Large intestine (tissue), 3 donors: ENCODE results near the gene PDE8A. TPM values are rescaled to one million over a fixed set of nuclear protein-coding genes. Genes with fewer than 3 reads are reported as not detected.
A peak's percentile ranks its signal among the peaks of the same experiment; 100 is the strongest.

Experiments
- DNase-seq, 2 donors: peaks; one replicate each; pipeline versions ENCODE4 v3.0.0 to v3.0.0-alpha.2; 2013
- H3K27ac ChIP-seq: one replicate; pipeline ENCODE4 v1.5.1; 2013; ENCODE audit warnings: low read length
- H3K27me3 ChIP-seq: 2 replicates; pipeline ENCODE4 v1.6.1; 2013; ENCODE audit warnings: low read length; ENCODE audit not compliant: control insufficient read depth, insufficient read depth
- H3K36me3 ChIP-seq: 2 replicates; pipeline ENCODE4 v1.6.1; 2013; ENCODE audit warnings: low read length; ENCODE audit not compliant: control insufficient read depth, insufficient read depth
- H3K4me1 ChIP-seq: one replicate; pipeline ENCODE4 v1.6.1; 2013; ENCODE audit warnings: low read length; ENCODE audit not compliant: control insufficient read depth, insufficient read depth
- H3K4me3 ChIP-seq: one replicate; pipeline ENCODE4 v1.5.1; 2013; ENCODE audit warnings: low read length
- H3K9me3 ChIP-seq: one replicate; pipeline ENCODE4 v1.6.1; 2013; ENCODE audit warnings: mild to moderate bottlenecking, low read depth, low read length, moderate library complexity; ENCODE audit not compliant: control insufficient read depth
- WGBS: methylation state at CpG from one replicate; pipeline ENCODE4 v1.1.5; 2013; ENCODE audit warnings: low lambda C conversion rate; ENCODE audit not compliant: insufficient coverage; 5-methylcytosine and 5-hydroxymethylcytosine counted together
- polyA plus RNA-seq: library from polyadenylated mRNA; unstranded; fragments of 120-200 nt; gene quantifications from one replicate; pipeline ENCODE4 v1.2.1, GENCODE V29; 2013

The PDE8A gene
- polyA plus RNA-seq, 1 donor, result 58.2 TPM

DNA sequence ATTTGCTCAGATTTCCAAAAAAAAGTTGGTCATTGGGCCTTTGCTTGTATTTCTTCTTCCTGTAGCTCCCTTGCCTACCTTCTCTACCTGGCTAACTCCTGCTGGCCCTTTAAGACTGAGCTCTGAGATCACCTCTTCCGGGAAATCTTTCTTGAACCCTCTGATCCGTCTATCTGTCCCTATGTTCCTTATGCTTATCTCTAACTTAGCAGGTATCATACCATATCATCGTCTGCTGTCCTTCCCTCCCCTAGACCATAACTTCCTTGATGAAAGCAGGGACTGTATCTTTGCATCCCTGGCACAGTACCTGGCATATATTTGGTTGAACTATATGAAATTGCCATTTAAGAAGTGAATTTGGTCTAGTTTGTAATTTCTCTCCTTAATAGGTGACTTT, 42.3 kb downstream of the PDE8A start:
- H3K27ac ChIP-seq, result peak overlapping the region; percentile 21
- no peaks in the 10 kb centered on the region for H3K27me3 ChIP-seq
- 0% methylated on average over 1 of the region's 3 CpGs for WGBS
- peaks cover 33% of the 10 kb centered on the region for H3K4me1 ChIP-seq
- H3K9me3 ChIP-seq, result no peaks in the 10 kb centered on the region
- H3K4me3 ChIP-seq, result no peak overlapping the region
- no peak for DNase-seq
- no peaks in the 10 kb centered on the region for H3K36me3 ChIP-seq

DNA sequence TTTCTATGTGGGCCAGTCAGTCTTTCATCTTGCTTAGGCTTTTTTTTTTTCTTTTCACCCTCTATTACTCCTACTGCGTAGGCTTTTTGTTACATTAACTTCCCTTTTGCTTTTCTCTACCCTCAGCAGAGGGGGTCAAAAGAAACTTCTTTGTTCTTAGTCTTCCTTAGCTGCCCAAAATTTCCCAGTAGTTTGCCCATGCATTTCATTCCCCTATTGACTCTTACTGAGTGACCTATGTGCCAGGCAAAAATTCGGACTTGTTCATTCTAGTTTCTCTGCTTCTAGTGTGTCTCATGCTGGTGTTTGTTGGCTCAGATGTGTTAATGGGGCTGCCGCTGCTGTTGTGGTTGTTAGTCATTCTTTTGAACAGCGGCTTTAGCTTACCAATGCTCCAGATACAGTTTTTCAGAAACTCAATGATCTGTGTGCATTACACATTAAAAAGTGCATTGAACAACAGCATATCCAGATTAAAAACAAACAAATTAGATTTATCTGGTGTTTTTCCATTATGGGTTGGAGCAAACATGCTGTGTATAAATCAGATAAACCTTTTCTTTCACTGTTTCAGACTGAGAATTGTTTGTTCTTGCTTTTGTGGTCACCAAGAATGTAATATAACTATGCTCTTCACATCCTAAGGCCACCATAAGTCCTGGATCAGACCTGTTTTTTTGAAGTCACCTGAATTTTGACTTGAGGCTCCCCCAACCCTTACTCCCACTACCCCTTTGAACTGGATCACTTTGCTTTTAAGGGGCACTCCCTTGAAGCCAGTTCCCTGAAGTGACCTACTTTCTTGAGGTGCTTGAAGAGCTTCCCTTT, 43.1 kb downstream of the PDE8A start:
- peak overlapping the region; percentile 21 for H3K27ac ChIP-seq
- WGBS, result no CpG with 5 or more reads among the region's 4 CpGs

DNA sequence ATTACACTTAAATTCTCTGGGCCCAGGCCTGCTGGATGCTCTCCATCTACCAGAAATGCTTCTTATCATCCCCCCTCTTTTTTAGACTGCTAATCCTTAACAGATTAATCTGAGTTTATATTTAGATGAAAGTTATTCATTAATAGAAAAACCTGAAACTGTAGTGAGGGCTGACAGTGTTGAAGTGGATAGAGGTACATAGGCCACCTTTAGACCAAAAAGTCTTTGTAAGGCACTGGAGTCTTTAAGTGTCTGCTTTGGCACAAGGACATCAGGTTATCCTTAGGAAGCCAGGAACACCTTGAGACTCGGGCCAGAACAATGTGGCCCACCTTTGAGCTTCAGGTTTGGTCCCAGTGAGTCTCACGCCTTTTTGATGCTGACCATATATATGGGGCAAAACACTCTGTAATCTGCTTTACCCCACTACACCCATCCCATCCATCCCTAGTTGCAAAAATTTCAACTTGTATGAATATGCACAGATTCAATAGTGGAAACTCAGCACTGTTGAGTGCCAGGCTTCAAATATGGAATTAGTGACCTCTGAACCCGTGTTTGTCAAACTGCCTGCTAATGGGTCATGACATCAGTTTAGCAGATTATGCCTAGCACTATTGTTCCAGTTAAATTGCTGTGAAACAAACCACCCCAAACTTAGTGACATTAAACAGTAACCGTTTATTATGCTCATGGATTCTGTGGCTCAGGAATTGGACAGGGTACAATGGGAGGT, 44.0 kb downstream of the PDE8A start:
- no peaks in the 10 kb centered on the region for H3K36me3 ChIP-seq
- WGBS, result no CpG with 5 or more reads among the region's 4 CpGs
- H3K4me3 ChIP-seq, result no peak overlapping the region
- H3K4me1 ChIP-seq, result peaks cover 50% of the 10 kb centered on the region
- no peaks in the 10 kb centered on the region for H3K27me3 ChIP-seq
- H3K27ac ChIP-seq, result peak overlapping the region; percentile 42
- H3K9me3 ChIP-seq, result no peaks in the 10 kb centered on the region
- no peak for DNase-seq

More for the DNA sequence above, 43.1 kb downstream of the PDE8A start:
- no peaks in the 10 kb centered on the region for H3K36me3 ChIP-seq
- no peaks in the 10 kb centered on the region for H3K27me3 ChIP-seq
- no peak for DNase-seq
- no peak overlapping the region for H3K4me3 ChIP-seq
- H3K4me1 ChIP-seq, result peaks cover 41% of the 10 kb centered on the region
- H3K9me3 ChIP-seq, result no peaks in the 10 kb centered on the region

DNA sequence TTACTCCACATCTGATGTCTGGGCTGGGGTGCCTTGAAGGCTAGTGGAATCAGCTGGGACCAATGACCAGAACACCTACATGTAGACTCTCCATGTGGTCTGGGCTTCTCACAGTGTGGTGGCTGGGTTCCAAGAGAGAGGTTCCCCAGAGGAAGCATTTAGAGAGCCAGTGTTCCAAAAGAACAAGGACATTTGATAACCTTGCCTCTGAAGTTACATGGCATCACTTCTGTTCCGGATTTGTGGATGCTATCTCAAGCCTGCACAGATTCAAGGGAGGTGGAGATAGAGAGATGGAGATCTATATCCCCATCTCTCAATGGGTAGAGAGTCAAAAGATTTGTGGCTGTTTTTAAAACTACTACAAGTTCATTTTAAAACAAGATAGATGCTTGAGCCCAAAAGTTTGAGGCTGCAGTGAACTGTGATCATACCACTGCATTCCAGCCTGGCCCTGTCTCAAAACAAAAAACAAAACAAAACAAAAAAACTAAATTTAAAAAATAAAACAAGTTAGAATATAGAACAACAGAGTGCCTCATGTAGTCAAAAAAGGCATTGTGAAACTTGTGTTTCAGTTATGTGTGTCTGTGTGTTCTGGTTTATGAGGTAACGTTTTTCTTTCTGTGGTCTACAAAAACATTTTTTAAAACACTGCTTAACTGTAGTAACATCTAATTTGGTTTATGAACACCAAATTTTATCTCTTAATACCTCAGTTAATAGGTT, 44.8 kb downstream of the PDE8A start:
- peak overlapping the region; percentile 42 for H3K27ac ChIP-seq
- H3K4me1 ChIP-seq, result peaks cover 57% of the 10 kb centered on the region
- no peaks in the 10 kb centered on the region for H3K9me3 ChIP-seq
- no peaks in the 10 kb centered on the region for H3K27me3 ChIP-seq
- WGBS, result no CpG with 5 or more reads among the region's 2 CpGs
- H3K4me3 ChIP-seq, result no peak overlapping the region
- no peaks in the 10 kb centered on the region for H3K36me3 ChIP-seq
- DNase-seq, result no peak

DNA sequence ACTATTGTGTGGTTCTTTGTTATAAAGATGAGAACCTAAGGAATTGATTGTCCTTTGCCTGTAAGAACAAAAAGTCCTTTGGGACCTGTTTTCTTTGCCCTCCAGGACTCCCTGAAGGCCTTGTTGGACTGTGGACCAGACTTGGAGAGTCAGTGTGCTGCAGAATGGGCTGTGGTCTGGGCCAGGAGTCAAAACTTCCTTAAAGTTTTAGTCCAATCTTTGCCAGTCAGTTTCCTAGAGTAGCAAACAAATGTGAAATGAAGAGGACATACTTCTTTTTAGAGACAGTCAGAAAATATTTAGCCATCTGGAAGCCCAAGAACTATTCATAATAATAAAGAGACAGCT, 45.4 kb downstream of the PDE8A start:
- Histone ChIP-seq H3K4me1 (peaks cover 63% of the 10 kb centered on the region), H3K36me3 (no peaks in the 10 kb centered on the region), H3K9me3 (no peaks in the 10 kb centered on the region), H3K27ac (no peak overlapping the region), H3K4me3 (no peak overlapping the region), H3K27me3 (no peaks in the 10 kb centered on the region)
- no peak for DNase-seq

DNA sequence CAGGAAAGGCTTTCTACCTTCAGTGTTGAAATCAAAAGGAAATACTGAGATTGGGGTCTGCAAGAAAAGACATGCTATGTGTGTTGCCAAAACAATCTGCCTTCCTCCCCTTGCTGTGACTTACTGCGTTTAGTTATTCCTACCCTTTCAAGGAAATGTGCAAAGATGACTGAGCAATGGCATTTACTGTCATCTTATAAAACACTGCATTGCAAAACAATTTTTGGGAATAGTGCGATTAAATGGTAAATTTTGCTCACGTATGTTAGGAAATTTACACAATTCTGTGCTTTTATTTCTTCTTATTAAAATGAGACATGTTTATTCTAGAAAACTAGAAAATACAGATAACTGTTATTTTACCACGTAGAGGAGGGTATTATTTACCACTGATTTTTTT, 45.8 kb downstream of the PDE8A start:
- no peak overlapping the region for H3K27ac ChIP-seq
- H3K9me3 ChIP-seq, result no peaks in the 10 kb centered on the region
- H3K4me3 ChIP-seq, result no peak overlapping the region
- H3K27me3 ChIP-seq, result no peaks in the 10 kb centered on the region
- peaks cover 65% of the 10 kb centered on the region for H3K4me1 ChIP-seq
- no peaks in the 10 kb centered on the region for H3K36me3 ChIP-seq
- 88% methylated on average over 2 of the region's 4 CpGs for WGBS
- no peak for DNase-seq

DNA sequence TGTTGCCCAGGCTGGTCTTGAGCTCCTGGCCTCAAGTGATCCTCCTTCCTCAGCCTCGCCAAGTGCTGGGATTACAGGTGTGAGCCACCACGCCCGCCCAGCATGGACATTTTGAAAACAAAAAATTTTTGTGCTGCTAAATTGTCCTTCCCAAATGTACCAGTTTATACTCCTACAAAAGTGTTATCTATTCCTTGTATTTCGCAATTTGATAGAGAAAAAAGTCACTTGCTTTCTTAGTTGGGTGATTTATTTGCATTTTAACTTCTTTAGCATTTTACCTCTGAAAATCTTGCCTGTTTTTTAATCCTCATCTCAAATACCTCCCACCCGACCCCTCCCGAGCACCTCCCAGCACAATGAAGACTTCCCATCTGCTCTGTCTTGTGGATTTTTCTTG, 46.8 kb downstream of the PDE8A start:
- no peaks in the 10 kb centered on the region for H3K36me3 ChIP-seq
- 78% methylated on average over 3 of the region's 6 CpGs for WGBS
- H3K27me3 ChIP-seq, result no peaks in the 10 kb centered on the region
- no peak overlapping the region for H3K4me3 ChIP-seq
- peaks cover 71% of the 10 kb centered on the region for H3K4me1 ChIP-seq
- no peak overlapping the region for H3K27ac ChIP-seq
- no peak for DNase-seq
- H3K9me3 ChIP-seq, result no peaks in the 10 kb centered on the region

DNA sequence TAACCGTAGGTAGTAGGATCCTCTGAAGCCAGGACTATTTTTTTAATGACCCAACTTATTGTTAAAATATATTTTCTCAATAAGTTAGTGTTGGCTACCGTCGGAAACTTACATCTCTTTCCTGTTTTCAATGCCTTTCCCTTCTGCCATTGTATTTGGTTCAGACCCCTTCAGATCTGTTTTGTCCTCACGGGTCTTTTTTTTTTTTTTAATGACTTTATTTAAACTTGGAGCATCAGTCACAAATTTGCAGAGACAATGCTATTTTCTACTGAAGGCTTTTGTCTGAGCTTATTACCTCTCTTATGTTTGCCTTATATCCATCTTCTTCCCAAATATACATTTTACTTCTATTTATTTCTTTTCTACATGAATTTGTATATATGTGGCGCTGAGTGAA, 47.6 kb downstream of the PDE8A start:
- Histone ChIP-seq H3K27ac (peak overlapping the region; percentile 87), H3K4me3 (no peak overlapping the region), H3K9me3 (no peaks in the 10 kb centered on the region), H3K4me1 (peaks cover 74% of the 10 kb centered on the region), H3K36me3 (no peaks in the 10 kb centered on the region), H3K27me3 (no peaks in the 10 kb centered on the region)
- 83% methylated on average over 4 of the region's 5 CpGs for whole genome bisulfite sequencing
- DNase-seq, result no peak

DNA sequence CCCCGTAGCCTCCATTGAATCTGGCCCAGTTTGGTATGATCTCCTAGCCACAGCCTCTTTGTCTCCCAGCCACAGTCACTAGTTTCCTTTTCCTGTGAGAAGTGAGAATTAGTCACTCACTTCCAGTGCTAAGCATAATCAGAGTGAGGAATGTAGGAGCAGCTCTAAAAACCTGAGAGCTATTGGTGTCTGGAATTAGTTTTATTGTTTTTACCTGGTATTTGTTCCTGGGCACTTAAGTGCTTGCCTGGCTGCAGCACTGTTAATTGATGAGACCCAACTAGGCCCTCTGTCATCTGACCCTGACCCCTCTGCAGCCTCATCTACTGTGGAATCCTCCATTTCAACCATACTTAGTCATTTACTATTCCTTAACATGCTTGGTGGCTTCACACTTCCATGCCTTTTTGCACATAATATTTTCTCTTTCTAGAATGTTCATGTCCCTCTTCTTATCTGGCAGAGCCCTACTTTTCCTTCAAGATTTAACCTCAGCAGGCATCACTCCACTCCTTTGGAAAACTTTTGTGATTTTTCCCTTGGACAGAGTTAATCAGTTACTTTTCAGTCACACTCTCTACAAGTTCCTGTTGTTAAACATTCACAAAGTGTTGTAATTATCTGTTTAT, 48.8 kb downstream of the PDE8A start:
- H3K4me3 ChIP-seq, result no peak overlapping the region
- no peaks in the 10 kb centered on the region for H3K27me3 ChIP-seq
- DNase-seq, result peak in 1 of 2 donors; percentile 69
- H3K4me1 ChIP-seq, result peaks cover 70% of the 10 kb centered on the region
- no CpG with 5 or more reads among the region's 1 CpG for WGBS
- no peaks in the 10 kb centered on the region for H3K9me3 ChIP-seq
- H3K36me3 ChIP-seq, result no peaks in the 10 kb centered on the region
- H3K27ac ChIP-seq, result peak overlapping the region; percentile 87
